GM23248 (cell line): ENCODE results near the gene NOL4L. TPM values are rescaled to one million over a fixed set of nuclear protein-coding genes. Genes with fewer than 3 reads are reported as not detected.

Experiments used
- DNase-seq: peaks from one replicate; pipeline ENCODE4 v3.0.0-alpha.2; 2015
- H2AFZ ChIP-seq: fragments of 200-600 bp; sonication (generic); 2 replicates; pipeline ENCODE4 v1.6.1; 2016; ENCODE audit warnings: antibody characterized with exemption
- H3F3A ChIP-seq: fragments of 200-600 bp; sonication (generic); 2 replicates; pipeline ENCODE4 v1.6.1; 2016; ENCODE audit warnings: mild to moderate bottlenecking, antibody characterized with exemption, mixed run types; ENCODE audit not compliant: insufficient read depth
- H3K27ac ChIP-seq: fragments of 200-600 bp; sonication (generic); 2 replicates; pipeline ENCODE4 v1.5.1; 2016; ENCODE audit warnings: mild to moderate bottlenecking
- H3K27me3 ChIP-seq: fragments of 200-600 bp; sonication (generic); replicated peaks from 2 replicates; pipeline ENCODE4 v1.6.1; 2016; ENCODE audit warnings: mild to moderate bottlenecking; ENCODE audit not compliant: insufficient read depth
- H3K36me3 ChIP-seq: fragments of 200-600 bp; sonication (generic); 2 replicates; pipeline ENCODE4 v1.6.1; 2016; ENCODE audit warnings: low read depth, mild to moderate bottlenecking
- H3K4me1 ChIP-seq: fragments of 200-600 bp; sonication (generic); 2 replicates; pipeline ENCODE4 v1.6.1; 2016; ENCODE audit warnings: mild to moderate bottlenecking; ENCODE audit not compliant: insufficient read depth
- H3K4me2 ChIP-seq: fragments of 200-600 bp; sonication (generic); one replicate; pipeline ENCODE4 v1.6.1; 2016; ENCODE audit warnings: mild to moderate bottlenecking; ENCODE audit not compliant: unreplicated experiment
- H3K4me3 ChIP-seq: fragments of 200-600 bp; sonication (generic); 2 replicates; pipeline ENCODE4 v1.5.1; 2016; ENCODE audit warnings: mild to moderate bottlenecking
- H3K79me2 ChIP-seq: fragments of 200-600 bp; sonication (generic); 2 replicates; pipeline ENCODE4 v1.6.1; 2016; ENCODE audit warnings: mild to moderate bottlenecking; ENCODE audit not compliant: insufficient read depth
- H3K9ac ChIP-seq: fragments of 200-600 bp; sonication (generic); 2 replicates; pipeline ENCODE4 v1.6.1; 2016; ENCODE audit warnings: mild to moderate bottlenecking
- H3K9me2 ChIP-seq: fragments of 200-600 bp; sonication (generic); 2 replicates; pipeline ENCODE4 v1.6.1; 2016; ENCODE audit warnings: mixed run types, mild to moderate bottlenecking, moderate library complexity; ENCODE audit not compliant: insufficient read depth
- H3K9me3 ChIP-seq: fragments of 200-600 bp; sonication (generic); one replicate; pipeline ENCODE4 v1.6.1; 2017; ENCODE audit warnings: low read depth
- H4K20me1 ChIP-seq: fragments of 200-600 bp; sonication (generic); 2 replicates; pipeline ENCODE4 v1.6.0; 2016; ENCODE audit not compliant: insufficient read depth
- EZH2 ChIP-seq: fragments of 200-600 bp; sonication (generic); IDR thresholded peaks from 2 replicates; pipeline ENCODE4 v1.6.1; 2018; ENCODE audit warnings: antibody characterized with exemption, mild to moderate bottlenecking; ENCODE audit not compliant: insufficient read depth, poor library complexity, severe bottlenecking
- EZH2phosphoT487 ChIP-seq: fragments of 200-600 bp; sonication (generic); IDR thresholded peaks from 2 replicates; pipeline ENCODE4 v1.6.1; 2018; ENCODE audit warnings: antibody characterized with exemption, moderate library complexity, mild to moderate bottlenecking, low read depth; ENCODE audit not compliant: insufficient read depth
- whole genome bisulfite sequencing, 2 experiments: methylation state at CpG; one replicate each; pipeline ENCODE4 v1.1.6; 2015 to 2017; ENCODE audit warnings: low lambda C conversion rate in 2 of 2, low coverage in 1 of 2; ENCODE audit errors: missing lambda C conversion rate in 2 of 2; 5-methylcytosine and 5-hydroxymethylcytosine counted together
- in situ Hi-C: fragments of 300-500 bp; cut with MboI; formaldehyde crosslinking; loops from 2 replicates; pipeline ENCODE4 v1.15.0; 2020
- polyA plus RNA-seq: library from polyadenylated mRNA; unstranded; fragments of >200 nt; fragmentation: Nextera tagmentation; extraction: Ambion mirVana; gene quantifications from 2 replicates; pipeline ENCODE4 v1.2.1, GENCODE V29; 2016
- total RNA-seq: library from RNA; depleted of rRNA; stranded (reverse); fragments of >200 nt; shearing (Covaris generic); gene quantifications from 2 replicates; pipeline ENCODE4 v1.2.3, GENCODE V29; 2014

The NOL4L gene
- total and polyA plus RNA-seq, 2 experiments from 2014 or later: 5.2 to 7.9 TPM

DNA sequence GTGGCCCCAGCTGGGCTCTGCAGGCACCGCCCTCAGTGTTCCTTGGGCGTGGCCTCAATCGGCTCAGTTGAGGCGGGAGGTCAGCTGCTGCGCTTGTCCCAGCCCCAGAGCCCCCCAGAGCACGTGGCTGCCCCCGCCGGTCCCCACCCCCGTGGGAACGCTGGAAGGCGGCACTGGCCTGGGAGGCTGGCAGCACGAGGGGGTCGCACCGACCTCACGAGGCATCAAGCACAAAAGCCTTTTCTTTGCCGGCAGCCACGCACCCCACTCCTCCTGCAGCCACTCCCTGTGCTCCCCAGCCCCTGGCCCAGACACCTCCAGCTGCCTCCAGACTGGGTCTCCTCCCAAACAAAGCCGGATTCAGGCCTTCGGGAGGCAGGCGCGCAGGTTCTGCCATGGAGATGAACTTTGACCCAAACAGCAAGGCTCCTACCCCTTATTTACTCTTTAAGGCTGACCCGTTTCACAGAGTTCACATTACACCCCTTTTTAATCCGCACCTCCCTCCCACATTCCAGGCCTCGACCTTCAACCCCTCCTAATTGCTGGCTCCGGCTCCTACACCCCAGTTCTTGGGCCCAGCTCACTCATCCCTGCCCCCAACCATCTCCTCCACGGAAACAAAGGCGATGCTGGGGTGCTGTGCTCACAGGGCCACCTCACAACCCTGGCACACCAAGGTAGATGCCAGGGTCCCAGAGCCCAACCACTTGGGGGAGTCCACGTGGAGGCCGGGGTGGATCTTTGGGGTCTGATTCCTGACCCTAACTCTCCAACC lies 111.7 kb downstream of the NOL4L start:
- H2AFZ ChIP-seq: no peak overlapping the region
- H3K9me3 ChIP-seq: no peaks in the 10 kb centered on the region
- no peaks in the 10 kb centered on the region for H3K27me3 ChIP-seq
- no peaks in the 10 kb centered on the region for H4K20me1 ChIP-seq
- H3K9ac ChIP-seq: no peak overlapping the region
- in situ Hi-C loops: no loop called here
- WGBS, 2 experiments: 87 to 90% methylated on average over 26 to 29 of the region's 29 CpGs
- no peaks in the 10 kb centered on the region for H3K9me2 ChIP-seq
- H3K79me2 ChIP-seq: peaks cover 60% of the 10 kb centered on the region
- no peaks in the 10 kb centered on the region for H3F3A ChIP-seq
- no peak overlapping the region for H3K4me3 ChIP-seq
- H3K4me1 ChIP-seq: peaks cover 20% of the 10 kb centered on the region
- TF ChIP-seq EZH2phosphoT487 (no peak), EZH2 (no peak)
- no peak overlapping the region for H3K4me2 ChIP-seq
- DNase-seq: no peak
- H3K36me3 ChIP-seq: no peaks in the 10 kb centered on the region
- H3K27ac ChIP-seq: no peak overlapping the region

DNA sequence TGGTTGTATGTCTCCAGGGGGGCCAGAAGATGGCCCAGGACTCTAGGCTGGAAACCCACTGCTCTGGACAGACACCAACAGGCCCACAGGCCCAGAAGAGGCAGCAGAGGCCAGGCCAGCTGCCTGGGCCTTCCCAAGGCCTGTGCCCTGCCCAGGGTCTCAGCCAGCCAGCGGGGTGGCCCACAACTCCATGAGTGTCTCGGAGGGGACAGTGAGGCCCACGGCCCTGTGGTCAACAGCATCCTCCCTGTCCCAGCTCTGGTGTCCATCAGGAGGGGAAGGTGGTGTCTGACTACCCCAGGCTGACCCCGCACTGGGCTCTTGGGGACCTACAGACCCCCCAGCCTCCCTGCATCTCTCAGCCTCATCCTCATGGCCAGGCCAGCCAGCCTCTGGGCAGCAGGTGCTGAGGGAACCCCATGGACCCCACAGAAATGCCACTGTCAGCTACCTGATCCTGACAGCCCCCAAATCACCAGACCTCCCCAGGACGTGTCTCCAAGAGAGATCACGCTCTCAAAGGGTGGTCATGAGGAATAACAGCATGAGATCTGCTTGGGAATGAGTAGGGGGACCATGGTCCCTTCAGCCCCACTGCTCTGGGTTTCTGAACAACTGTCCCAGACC lies 112.4 kb downstream of the NOL4L start:
- 80 to 93% methylated on average over 4 to 6 of the region's 6 CpGs for WGBS, 2 experiments

DNA sequence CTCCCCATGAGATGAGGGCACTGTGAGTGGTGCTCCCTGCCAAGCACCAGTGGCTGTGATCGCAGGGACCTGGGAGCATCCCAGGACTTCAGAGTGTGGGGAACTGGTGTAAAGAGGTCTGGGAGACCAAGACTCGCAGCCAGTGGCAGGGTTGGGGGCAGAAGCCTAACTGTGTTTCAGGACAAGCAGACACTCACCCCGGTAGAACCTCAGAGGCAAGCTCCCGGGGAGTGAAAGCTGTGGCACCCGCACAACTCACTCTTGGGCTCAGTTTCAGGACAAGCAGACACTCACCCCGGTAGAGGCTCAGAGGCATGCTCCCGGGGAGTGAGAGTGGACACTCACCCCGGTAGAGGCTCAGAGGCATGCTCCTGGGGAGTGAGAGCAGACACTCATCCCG lies 114.2 kb downstream of the NOL4L start:
- DNase-seq: no peak

More for the DNA sequence above, 112.4 kb downstream of the NOL4L start:
- in situ Hi-C loops: no loop called here
- Histone ChIP-seq H3K79me2 (peaks cover 59% of the 10 kb centered on the region), H3K9me3 (no peaks in the 10 kb centered on the region), H2AFZ (no peak overlapping the region), H3K4me1 (peaks cover 20% of the 10 kb centered on the region), H3K4me2 (no peak overlapping the region), H3K9me2 (no peaks in the 10 kb centered on the region), H3K9ac (no peak overlapping the region), H3K4me3 (no peak overlapping the region), H3K27me3 (no peaks in the 10 kb centered on the region), H4K20me1 (no peaks in the 10 kb centered on the region), H3K36me3 (no peaks in the 10 kb centered on the region), H3K27ac (no peak overlapping the region), H3F3A (no peaks in the 10 kb centered on the region)
- TF ChIP-seq EZH2 (no peak), EZH2phosphoT487 (no peak)
- no peak for DNase-seq

DNA sequence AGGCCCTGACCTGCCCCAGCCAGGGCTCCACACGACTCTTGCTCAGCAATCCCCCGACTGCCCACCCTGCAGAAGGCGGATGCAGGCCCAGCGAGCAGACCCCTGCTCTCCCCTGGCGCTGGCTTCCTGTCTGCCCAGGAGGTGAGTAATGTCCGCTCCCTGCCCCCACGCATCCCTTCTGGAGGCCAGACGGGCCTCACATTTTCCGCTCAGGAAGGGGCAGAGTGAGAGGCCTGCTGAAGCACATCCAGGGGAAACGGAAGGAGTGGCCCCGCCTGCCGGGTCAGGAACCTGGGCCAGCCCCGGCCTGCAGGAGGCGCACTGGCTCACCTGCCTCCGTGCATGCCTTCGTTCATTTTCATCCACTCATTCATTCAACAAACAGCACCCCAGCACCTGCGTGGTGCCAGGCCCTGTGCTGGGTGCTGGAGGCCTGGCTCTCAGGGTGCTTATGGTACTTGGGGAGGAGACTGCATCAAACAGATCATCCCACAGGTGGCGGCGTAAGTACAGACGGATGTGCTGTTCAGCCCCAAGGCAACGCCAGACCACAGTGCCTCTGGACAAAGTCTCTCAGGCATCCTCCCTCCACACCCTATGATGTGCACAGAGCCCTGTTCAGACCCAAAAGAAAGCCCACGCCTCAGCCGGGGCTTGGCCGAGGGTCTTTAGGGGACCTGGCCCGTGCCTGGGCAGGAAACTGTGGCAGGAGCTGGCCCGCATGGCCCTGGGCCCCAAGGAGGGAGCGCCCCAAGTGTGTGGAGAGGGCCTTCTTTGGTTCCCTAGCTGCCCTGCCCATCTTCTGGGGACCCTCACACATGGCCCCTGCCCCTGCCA lies 114.9 kb downstream of the NOL4L start:
- H3K4me1 ChIP-seq: peaks cover 8% of the 10 kb centered on the region; the same call in 1 of the 2 replicates
- 82 to 83% methylated on average over 26 to 27 of the region's 27 CpGs for WGBS, 2 experiments
- no peaks in the 10 kb centered on the region for H3K36me3 ChIP-seq
- no peaks in the 10 kb centered on the region for H3F3A ChIP-seq
- peaks cover 53% of the 10 kb centered on the region for H3K79me2 ChIP-seq
- no peaks in the 10 kb centered on the region for H4K20me1 ChIP-seq
- no peaks in the 10 kb centered on the region for H3K9me3 ChIP-seq
- H3K4me2 ChIP-seq: no peak overlapping the region
- H3K27ac ChIP-seq: no peak overlapping the region
- no peak overlapping the region for H3K9ac ChIP-seq
- no peaks in the 10 kb centered on the region for H3K9me2 ChIP-seq
- H3K27me3 ChIP-seq: no peaks in the 10 kb centered on the region
- H3K4me3 ChIP-seq: no peak overlapping the region
- TF ChIP-seq EZH2phosphoT487: no peak
- TF ChIP-seq EZH2: no peak
- in situ Hi-C loops: no loop called here
- peak; percentile 29 for DNase-seq
- H2AFZ ChIP-seq: no peak overlapping the region

More for the DNA sequence above, 114.2 kb downstream of the NOL4L start:
- WGBS, 2 experiments: 64 to 76% methylated on average over 8 to 9 of the region's 9 CpGs
- Histone ChIP-seq H3F3A (no peaks in the 10 kb centered on the region), H3K27me3 (no peaks in the 10 kb centered on the region), H3K9ac (no peak overlapping the region), H3K9me3 (no peaks in the 10 kb centered on the region), H3K79me2 (peaks cover 53% of the 10 kb centered on the region), H3K9me2 (no peaks in the 10 kb centered on the region), H3K36me3 (no peaks in the 10 kb centered on the region), H3K4me1 (peaks cover 13% of the 10 kb centered on the region), H3K27ac (no peak overlapping the region), H2AFZ (no peak overlapping the region), H3K4me2 (no peak overlapping the region), H3K4me3 (no peak overlapping the region), H4K20me1 (no peaks in the 10 kb centered on the region)
- TF ChIP-seq EZH2phosphoT487: no peak
- TF ChIP-seq EZH2: no peak
- in situ Hi-C loops: no loop called here
